Measurements from ENCODE around the gene RNF175.

RNF175 gene

DNA sequence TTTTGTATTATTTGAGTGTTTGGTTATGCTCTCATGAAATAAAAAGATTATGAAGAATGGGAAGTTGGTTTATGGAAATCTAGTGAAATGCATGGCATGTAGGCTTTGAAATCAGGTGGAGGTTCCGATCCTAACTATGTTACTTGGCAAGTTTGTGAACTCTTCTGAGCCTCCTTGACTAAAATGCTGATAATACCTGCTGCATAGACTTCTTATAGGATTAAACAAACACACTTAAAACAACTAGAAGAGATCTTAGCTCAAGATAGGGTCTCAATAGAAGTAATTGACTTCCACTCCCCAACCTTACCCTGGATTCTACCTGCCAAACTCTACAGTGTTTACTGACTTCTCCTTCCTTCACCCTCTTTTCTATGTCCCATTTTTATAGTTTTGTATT, 97.9 kb downstream of the RNF175 start:
- no peaks in the 10 kb centered on the region for H3K9me3 ChIP-seq (ENCODE audit: insufficient read depth, low read length)
- no peaks in the 10 kb centered on the region for H3F3A ChIP-seq (ENCODE audit: insufficient read depth)
- no peaks in the 10 kb centered on the region for H3K9me2 ChIP-seq (replicated peaks; ENCODE audit: insufficient read depth, low read length)
- H3K4me2 ChIP-seq (ENCODE audit: low read depth, low read length, poor library complexity, severe bottlenecking), result no peak overlapping the region
- H3K9ac ChIP-seq (ENCODE audit: low read length), result no peak overlapping the region
- H2AFZ ChIP-seq (ENCODE audit: low read depth, low read length, severe bottlenecking), result no peak overlapping the region
- no peaks in the 10 kb centered on the region for H3K79me2 ChIP-seq (ENCODE audit: insufficient read depth, low read length)
- no peak overlapping the region for H3K4me3 ChIP-seq (ENCODE audit: insufficient read depth, low read length, poor library complexity, severe bottlenecking)
- H3K36me3 ChIP-seq (ENCODE audit: low read length), result no peaks in the 10 kb centered on the region
- no peaks in the 10 kb centered on the region for H4K20me1 ChIP-seq (ENCODE audit: low read depth, low read length)
- H3K27me3 ChIP-seq (ENCODE audit: low read length), result no peaks in the 10 kb centered on the region
- no peak overlapping the region for H3K27ac ChIP-seq (ENCODE audit: low read depth, low read length)
- no peak for TF ChIP-seq EZH2phosphoT487 (conservative IDR thresholded peaks at IDR 0.05; ENCODE audit: low read length)
- no peak for TF ChIP-seq CTCF (IDR thresholded peaks at IDR 0.05; ENCODE audit: insufficient read depth, low read length, poor library complexity, severe bottlenecking)

DNA sequence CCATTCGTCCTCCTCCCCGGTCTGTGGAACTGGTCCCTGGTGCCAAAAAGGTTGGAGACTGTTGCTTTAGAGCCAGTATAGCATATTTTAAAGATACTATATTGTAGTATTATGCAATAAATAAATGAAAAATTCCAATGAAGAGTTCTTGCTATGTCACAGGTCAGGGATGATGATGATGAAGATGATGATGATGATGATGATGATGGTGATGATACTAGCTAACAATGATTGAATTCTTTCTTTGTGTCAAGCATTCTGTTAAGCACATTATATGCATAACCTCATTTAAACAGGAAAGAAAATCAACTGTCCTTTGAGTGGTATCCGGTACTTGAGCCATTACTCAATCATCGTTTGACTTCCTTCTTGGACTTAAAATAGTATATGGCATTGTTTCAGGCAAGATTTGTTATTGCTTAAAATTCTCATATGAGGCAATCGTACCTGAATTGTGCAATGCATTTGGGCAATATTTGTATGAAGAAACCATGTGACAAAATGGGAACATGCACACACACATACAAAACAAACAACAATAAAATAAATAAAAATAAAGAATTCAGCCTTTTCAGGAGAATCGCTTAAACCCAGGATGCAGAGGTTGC, 98.5 kb downstream of the RNF175 start:
- Histone ChIP-seq H3F3A (ENCODE audit: insufficient read depth) (no peaks in the 10 kb centered on the region), H3K4me2 (ENCODE audit: low read depth, low read length, poor library complexity, severe bottlenecking) (no peak overlapping the region), H4K20me1 (ENCODE audit: low read depth, low read length) (no peaks in the 10 kb centered on the region), H2AFZ (ENCODE audit: low read depth, low read length, severe bottlenecking) (no peak overlapping the region), H3K4me3 (ENCODE audit: insufficient read depth, low read length, poor library complexity, severe bottlenecking) (no peak overlapping the region), H3K27ac (ENCODE audit: low read depth, low read length) (no peak overlapping the region), H3K9me2 (replicated peaks; ENCODE audit: insufficient read depth, low read length) (no peaks in the 10 kb centered on the region), H3K9ac (ENCODE audit: low read length) (no peak overlapping the region), H3K79me2 (ENCODE audit: insufficient read depth, low read length) (no peaks in the 10 kb centered on the region), H3K36me3 (ENCODE audit: low read length) (no peaks in the 10 kb centered on the region), H3K27me3 (ENCODE audit: low read length) (no peaks in the 10 kb centered on the region), H3K9me3 (ENCODE audit: insufficient read depth, low read length) (no peaks in the 10 kb centered on the region)
- TF ChIP-seq CTCF (IDR thresholded peaks at IDR 0.05; ENCODE audit: insufficient read depth, low read length, poor library complexity, severe bottlenecking) (no peak), EZH2phosphoT487 (conservative IDR thresholded peaks at IDR 0.05; ENCODE audit: low read length) (no peak)

Measured in SU-DHL-6 (cell line).